Neural cell (in vitro differentiated cells): ENCODE data around the gene ADRA1B. TPM values are rescaled to one million over a fixed set of nuclear protein-coding genes. Genes with fewer than 3 reads are reported as not detected.

Experiments
- H2AFZ ChIP-seq: fragments of 200-600, 300-800 bp; sonication (generic), shearing (Covaris generic); 2 replicates; pipeline ENCODE4 v1.6.0; 2014; ENCODE audit warnings: low read depth, mild to moderate bottlenecking, antibody characterized with exemption, low read length, moderate library complexity
- H3F3A ChIP-seq: fragments of 200-600 bp; shearing (Covaris generic); 2 replicates; pipeline ENCODE4 v1.6.1; 2016; ENCODE audit warnings: mild to moderate bottlenecking, moderate library complexity, mixed read lengths, antibody characterized with exemption, low read length; ENCODE audit not compliant: insufficient read depth, poor library complexity, severe bottlenecking
- H3K27ac ChIP-seq: fragments of 200-600, 300-800 bp; sonication (generic), shearing (Covaris generic); 2 replicates; pipeline ENCODE4 v1.5.1; 2014; ENCODE audit warnings: mild to moderate bottlenecking, low read length, moderate library complexity
- H3K27me3 ChIP-seq: fragments of 300-800, 200-600 bp; sonication (generic), shearing (Covaris generic); 2 replicates; pipeline ENCODE4 v1.6.0; 2014; ENCODE audit warnings: mild to moderate bottlenecking, low read depth, low read length, moderate library complexity; ENCODE audit not compliant: insufficient read depth
- H3K36me3 ChIP-seq: fragments of 300-800, 200-600 bp; sonication (generic), shearing (Covaris generic); 2 replicates; pipeline ENCODE4 v1.5.1; 2014; ENCODE audit warnings: mild to moderate bottlenecking, antibody characterized with exemption, low read length, moderate library complexity; ENCODE audit not compliant: insufficient read depth
- H3K4me2 ChIP-seq: fragments of 300-800, 200-600 bp; sonication (generic), shearing (Covaris generic); 2 replicates; pipeline ENCODE4 v1.6.0; 2014; ENCODE audit warnings: mild to moderate bottlenecking, low read length
- H3K4me3 ChIP-seq: fragments of 300-800, 200-600 bp; sonication (generic), shearing (Covaris generic); 2 replicates; pipeline ENCODE4 v1.5.1; 2014; ENCODE audit warnings: mild to moderate bottlenecking, low read length, moderate library complexity
- H3K79me2 ChIP-seq: fragments of 200-600 bp; shearing (Covaris generic); replicated peaks from 2 replicates; pipeline ENCODE4 v1.6.0; 2014; ENCODE audit warnings: mild to moderate bottlenecking, low read length, moderate library complexity; ENCODE audit not compliant: insufficient read depth
- H3K9ac ChIP-seq: fragments of 300-800, 200-600 bp; sonication (generic), shearing (Covaris generic); 2 replicates; pipeline ENCODE4 v1.6.1; 2016; ENCODE audit warnings: mild to moderate bottlenecking, low read length, mixed read lengths
- H3K9me2 ChIP-seq: fragments of 200-600 bp; shearing (Covaris generic); 2 replicates; pipeline ENCODE4 v1.6.1; 2016; ENCODE audit warnings: mild to moderate bottlenecking, low read length, mixed read lengths; ENCODE audit not compliant: insufficient read depth
- H3K9me3 ChIP-seq: fragments of 200-600, 300-800 bp; sonication (generic), shearing (Covaris generic); 2 replicates; pipeline ENCODE4 v1.6.1; 2016; ENCODE audit warnings: mild to moderate bottlenecking, mixed run types, low read length, moderate library complexity, mixed read lengths
- H4K20me1 ChIP-seq: fragments of 200-600 bp; shearing (Covaris generic); 2 replicates; pipeline ENCODE4 v1.6.1; 2016; ENCODE audit warnings: mild to moderate bottlenecking, mixed run types; ENCODE audit not compliant: insufficient read depth
- CTCF ChIP-seq: fragments of 450-650 bp; IDR thresholded peaks from 2 replicates; pipeline ENCODE4 v1.5.1; 2014; ENCODE audit warnings: antibody characterized with exemption, mild to moderate bottlenecking, moderate library complexity; ENCODE audit not compliant: poor library complexity, severe bottlenecking
- EP300 ChIP-seq: fragments of 450-650 bp; conservative IDR thresholded peaks from 2 replicates; pipeline ENCODE4 v1.6.1; 2014; ENCODE audit warnings: antibody characterized with exemption, mild to moderate bottlenecking, moderate library complexity; ENCODE audit not compliant: poor library complexity, severe bottlenecking
- EZH2 ChIP-seq: fragments of 200-600, 300-800 bp; shearing (Covaris generic), sonication (generic); IDR thresholded peaks from 2 replicates; pipeline ENCODE4 v1.6.1; 2014; ENCODE audit warnings: antibody characterized with exemption, low read length, borderline replicate concordance, mild to moderate bottlenecking; ENCODE audit not compliant: insufficient read depth, poor library complexity, severe bottlenecking
- MXI1 ChIP-seq: fragments of 450-650 bp; conservative IDR thresholded peaks from 2 replicates; pipeline ENCODE4 v1.6.1; 2014; ENCODE audit warnings: antibody characterized with exemption, mild to moderate bottlenecking; ENCODE audit not compliant: poor library complexity, severe bottlenecking
- POLR2AphosphoS5 ChIP-seq: IDR thresholded peaks from 2 replicates; pipeline ENCODE4 v1.6.1; 2012
- RAD21 ChIP-seq: fragments of 450-650 bp; conservative IDR thresholded peaks from 2 replicates; pipeline ENCODE4 v1.6.1; 2014; ENCODE audit warnings: antibody characterized with exemption, mild to moderate bottlenecking, moderate library complexity
- REST ChIP-seq: IDR thresholded peaks from 2 replicates; pipeline ENCODE4 v1.6.1; 2012; ENCODE audit warnings: borderline replicate concordance
- SMC3 ChIP-seq: fragments of 450-650 bp; conservative IDR thresholded peaks from 2 replicates; pipeline ENCODE4 v1.6.1; 2014; ENCODE audit warnings: antibody characterized with exemption, mild to moderate bottlenecking, moderate library complexity; ENCODE audit not compliant: poor library complexity
- TAF1 ChIP-seq: IDR thresholded peaks from 2 replicates; pipeline ENCODE4 v1.6.1; 2012; ENCODE audit warnings: low read depth
- polyA plus RNA-seq: library from polyadenylated mRNA; depleted of rRNA; stranded (reverse); fragments of >200 nt; gene quantifications from 2 replicates; pipeline ENCODE4 v1.2.3, GENCODE V29; 2014

Gene ADRA1B
- polyA plus RNA-seq, 1 donor from 2014 or later = 1.1 TPM

- no peak for TF ChIP-seq EP300
- no peak for TF ChIP-seq MXI1
- TF ChIP-seq CTCF = no peak
- no peak for TF ChIP-seq POLR2AphosphoS5
- TF ChIP-seq TAF1 = no peak
- TF ChIP-seq RAD21 = no peak
- no peak for TF ChIP-seq SMC3
- no peak for TF ChIP-seq REST
- TF ChIP-seq EZH2 = no peak
- Histone ChIP-seq H3K4me2 (no peak overlapping the region), H3K79me2 (no peaks in the 10 kb centered on the region), H3K4me3 (no peak overlapping the region), H3K27me3 (no peaks in the 10 kb centered on the region), H4K20me1 (no peaks in the 10 kb centered on the region), H3K9me2 (no peaks in the 10 kb centered on the region), H3K9me3 (no peaks in the 10 kb centered on the region), H3K36me3 (no peaks in the 10 kb centered on the region), H3F3A (no peaks in the 10 kb centered on the region), H3K9ac (no peak overlapping the region), H3K27ac (no peak overlapping the region), H2AFZ (no peak overlapping the region)
Measured at GRCh38 chr5:159944056-159944600, 27.8 kb downstream of the ADRA1B start.

GRCh38 chr5:159945359-159945758, 29.1 kb downstream of the ADRA1B start:
- H3K9me3 ChIP-seq = no peaks in the 10 kb centered on the region
- no peaks in the 10 kb centered on the region for H3K9me2 ChIP-seq
- no peak for TF ChIP-seq REST
- no peak for TF ChIP-seq SMC3
- no peak for TF ChIP-seq RAD21
- no peak for TF ChIP-seq EZH2
- TF ChIP-seq CTCF = no peak
- no peak for TF ChIP-seq TAF1
- TF ChIP-seq POLR2AphosphoS5 = no peak
- TF ChIP-seq EP300 = no peak
- no peak for TF ChIP-seq MXI1
- no peak overlapping the region for H3K4me3 ChIP-seq
- no peaks in the 10 kb centered on the region for H3K36me3 ChIP-seq
- no peak overlapping the region for H3K9ac ChIP-seq
- H4K20me1 ChIP-seq = no peaks in the 10 kb centered on the region
- H3K27ac ChIP-seq = no peak overlapping the region
- no peak overlapping the region for H2AFZ ChIP-seq
- no peaks in the 10 kb centered on the region for H3F3A ChIP-seq
- H3K79me2 ChIP-seq = no peaks in the 10 kb centered on the region
- H3K4me2 ChIP-seq = no peak overlapping the region
- no peaks in the 10 kb centered on the region for H3K27me3 ChIP-seq
